AG10803 (cell line): ENCODE results near the gene CLPTM1.
"Not testable (repeated sequence)": the region's sequence is repeated elsewhere in the genome, so short reads cannot be mapped to it uniquely, and the experiment has no call there.

Experiments
- DNase-seq: peaks from one replicate; pipeline ENCODE4 v3.0.0; 2010; ENCODE audit warnings: low read depth
- H3K4me3 ChIP-seq: 2 replicates; pipeline ENCODE4 v1.5.1; 2011; ENCODE audit warnings: mild to moderate bottlenecking, low read length, control low read depth
- TF ChIP-seq, protein P1 (sequence below): conservative IDR thresholded peaks from 2 replicates; pipeline ENCODE4 v1.5.1; 2011; ENCODE audit warnings: mild to moderate bottlenecking, low read length, control low read depth, inconsistent platforms

CLPTM1 gene

GRCh38 chr19:44912854-44913253 lies 42.3 kb upstream of the CLPTM1 start:
- DNase-seq = no peak
- H3K4me3 ChIP-seq = no peak overlapping the region
- TF ChIP-seq, protein P1, sequence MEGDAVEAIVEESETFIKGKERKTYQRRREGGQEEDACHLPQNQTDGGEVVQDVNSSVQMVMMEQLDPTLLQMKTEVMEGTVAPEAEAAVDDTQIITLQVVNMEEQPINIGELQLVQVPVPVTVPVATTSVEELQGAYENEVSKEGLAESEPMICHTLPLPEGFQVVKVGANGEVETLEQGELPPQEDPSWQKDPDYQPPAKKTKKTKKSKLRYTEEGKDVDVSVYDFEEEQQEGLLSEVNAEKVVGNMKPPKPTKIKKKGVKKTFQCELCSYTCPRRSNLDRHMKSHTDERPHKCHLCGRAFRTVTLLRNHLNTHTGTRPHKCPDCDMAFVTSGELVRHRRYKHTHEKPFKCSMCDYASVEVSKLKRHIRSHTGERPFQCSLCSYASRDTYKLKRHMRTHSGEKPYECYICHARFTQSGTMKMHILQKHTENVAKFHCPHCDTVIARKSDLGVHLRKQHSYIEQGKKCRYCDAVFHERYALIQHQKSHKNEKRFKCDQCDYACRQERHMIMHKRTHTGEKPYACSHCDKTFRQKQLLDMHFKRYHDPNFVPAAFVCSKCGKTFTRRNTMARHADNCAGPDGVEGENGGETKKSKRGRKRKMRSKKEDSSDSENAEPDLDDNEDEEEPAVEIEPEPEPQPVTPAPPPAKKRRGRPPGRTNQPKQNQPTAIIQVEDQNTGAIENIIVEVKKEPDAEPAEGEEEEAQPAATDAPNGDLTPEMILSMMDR = no peak

DNA sequence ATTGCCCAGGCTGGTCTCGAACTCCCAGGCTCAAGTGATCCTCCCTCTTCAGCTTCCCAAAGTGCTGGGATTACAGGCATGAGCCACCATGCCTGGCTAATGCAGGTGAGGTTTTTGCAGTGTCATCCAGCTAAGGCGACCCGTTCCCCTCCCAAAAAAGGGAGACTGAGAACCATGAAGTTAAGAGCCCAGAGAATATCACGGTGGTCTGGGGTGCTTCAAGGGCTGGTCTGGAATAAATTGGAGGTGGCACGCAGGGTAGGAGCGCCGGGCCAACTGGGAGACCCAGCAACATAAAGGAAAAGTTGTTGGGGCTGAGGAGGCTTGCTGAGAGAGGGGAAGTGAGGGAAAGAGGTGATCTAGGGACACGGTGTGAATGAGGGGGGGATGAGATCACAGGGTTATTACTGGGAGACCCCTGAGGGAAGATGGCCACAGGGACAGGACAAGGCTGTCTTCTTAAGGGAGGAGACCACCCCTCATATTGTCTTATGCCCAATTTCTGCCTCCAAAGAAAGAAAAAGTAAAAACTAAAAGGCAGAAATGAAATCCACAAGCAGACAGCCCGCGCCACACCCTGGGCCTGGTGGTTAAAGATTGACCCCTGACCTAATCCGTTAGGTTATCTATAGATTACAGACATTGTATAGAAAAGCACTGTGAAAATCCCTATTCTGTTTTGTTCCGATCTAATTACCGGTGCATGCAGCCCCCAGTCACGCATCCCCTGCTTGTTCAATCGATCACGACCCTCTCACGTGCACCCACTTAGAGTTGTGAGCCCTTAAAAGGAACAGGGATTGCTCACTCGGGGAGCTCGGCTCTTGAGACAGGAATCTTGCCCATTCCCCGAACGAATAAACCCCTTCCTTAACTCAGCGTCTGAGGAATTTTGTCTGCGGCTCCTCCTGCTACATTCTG lies 41.4 kb upstream of the CLPTM1 start:
- DNase-seq, H3K4me3 ChIP-seq: not testable (repeated sequence)

GRCh38 chr19:44914433-44915206 lies 40.6 kb upstream of the CLPTM1 start, which contains the start of gene APOC1:
Gene APOC1 (plus strand): TSS chr19:44914608. CDS start chr19:44914892, 284 bp downstream.
- H3K4me3 ChIP-seq = peak within 1 kb of the TSS; percentile 67

GRCh38 chr19:44924243-44924725 lies 30.9 kb upstream of the CLPTM1 start:
- TF ChIP-seq, protein P1 = no peak
- DNase-seq = no peak
- no peak overlapping the region for H3K4me3 ChIP-seq

More at GRCh38 chr19:44914433-44915206, 40.6 kb upstream of the CLPTM1 start, which contains the start of gene APOC1:
- peak; percentile 59 for DNase-seq

- H3K4me3 ChIP-seq = no peak overlapping the region
- TF ChIP-seq, protein P1 = no peak
These were observed 29.9 kb upstream of the CLPTM1 start for GRCh38 chr19:44925114-44925891.

DNA sequence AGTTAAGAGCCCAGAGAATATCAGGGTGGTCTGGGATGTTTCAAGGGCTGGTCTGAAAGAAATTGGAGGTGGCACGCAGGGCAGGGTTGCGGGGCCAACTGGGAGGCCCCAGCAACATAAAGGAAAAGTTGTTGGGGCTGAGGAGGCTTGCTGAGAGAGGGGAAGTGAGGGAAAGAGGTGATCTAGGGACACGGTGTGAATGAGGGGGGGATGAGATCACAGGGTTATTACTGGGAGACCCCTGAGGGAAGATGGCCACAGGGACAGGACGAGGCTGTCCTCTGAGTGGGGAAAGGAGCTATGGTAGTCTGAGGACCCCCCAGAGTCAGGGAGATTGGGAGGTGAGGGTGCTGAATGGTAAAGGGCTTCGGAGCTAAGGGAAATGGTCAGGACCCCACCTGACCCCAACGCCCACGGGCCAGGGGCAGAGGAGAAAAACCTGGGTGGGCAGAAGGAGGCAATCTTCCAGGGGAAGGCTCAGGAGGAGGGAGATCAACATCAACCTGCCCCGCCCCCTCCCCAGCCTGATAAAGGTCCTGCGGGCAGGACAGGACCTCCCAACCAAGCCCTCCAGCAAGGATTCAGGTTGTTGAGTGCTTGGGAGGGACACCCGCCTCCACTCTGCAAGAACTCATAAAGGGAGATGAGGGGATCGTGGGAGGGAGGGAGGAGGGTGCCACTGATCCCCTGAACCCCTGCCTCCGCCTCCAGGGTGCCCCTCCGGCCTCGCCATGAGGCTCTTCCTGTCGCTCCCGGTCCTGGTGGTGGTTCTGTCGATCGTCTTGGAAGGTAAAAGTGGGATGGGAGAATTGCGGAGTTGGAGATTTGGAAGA lies 28.7 kb upstream of the CLPTM1 start:
- DNase-seq, H3K4me3 ChIP-seq: not testable (repeated sequence)

More at GRCh38 chr19:44925114-44925891, 29.9 kb upstream of the CLPTM1 start:
- DNase-seq = peak; percentile 76

DNA sequence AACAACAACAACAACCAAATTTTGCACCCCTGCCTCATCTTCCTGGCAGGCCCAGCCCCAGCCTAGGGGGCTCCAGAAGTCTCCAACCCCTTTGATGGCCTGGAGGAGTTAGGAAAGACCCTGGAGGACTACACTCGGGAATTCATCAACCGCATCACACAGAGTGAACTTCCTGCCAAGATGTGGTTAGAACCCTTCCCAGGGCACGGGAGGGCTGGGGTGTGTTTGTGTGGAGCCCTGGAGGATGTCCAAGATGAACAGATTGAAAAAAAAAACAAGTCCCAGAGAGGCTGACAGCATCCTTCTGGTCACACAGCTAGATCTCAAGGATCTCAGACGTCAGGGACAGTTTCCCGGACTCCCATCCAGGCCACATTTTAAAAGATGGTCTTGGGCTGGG lies 27.4 kb upstream of the CLPTM1 start:
- no peak overlapping the region for H3K4me3 ChIP-seq
- TF ChIP-seq, protein P1 = no peak
- peak; percentile 69 for DNase-seq
